Sciatic nerve (tissue), 2 donors: ENCODE data around the gene BRCA1. TPM values are rescaled to one million over a fixed set of nuclear protein-coding genes. Genes with fewer than 3 reads are reported as not detected.
"Not testable (repeated sequence)": the region's sequence is repeated elsewhere in the genome, so short reads cannot be mapped to it uniquely, and the experiment has no call there.

Source experiments
- ATAC-seq: fragments of 200-7000 bp; cut with Tn5 transposase; one replicate; pipeline ENCODE4 v1.9.1; 2020; ENCODE audit warnings: mild to moderate bottlenecking, moderate library complexity
- DNase-seq: peaks from one replicate; pipeline ENCODE4 v3.0.0-alpha.2; 2020; ENCODE audit warnings: low spot score
- intact Hi-C: fragments of 100-400 bp; cut with DNase I; formaldehyde crosslinking; loops from one replicate; pipeline ENCODE4 v1.14.2; 2022
- total RNA-seq: library from RNA; stranded (reverse); fragmentation: NEBNext Ultra II Directional; extraction: Animal tissue kit (Norgen Biotek cat#: 25700); gene quantifications from one replicate; pipeline ENCODE4 v1.2.1, GENCODE V29; 2021
- donor health status: DM: no; HTN: no; CAD: no.
- donor health status: DM: no; HTN: no; CAD: no.

The BRCA1 gene
- total RNA-seq, 1 donor from 2014 or later: 8.3 TPM

DNA sequence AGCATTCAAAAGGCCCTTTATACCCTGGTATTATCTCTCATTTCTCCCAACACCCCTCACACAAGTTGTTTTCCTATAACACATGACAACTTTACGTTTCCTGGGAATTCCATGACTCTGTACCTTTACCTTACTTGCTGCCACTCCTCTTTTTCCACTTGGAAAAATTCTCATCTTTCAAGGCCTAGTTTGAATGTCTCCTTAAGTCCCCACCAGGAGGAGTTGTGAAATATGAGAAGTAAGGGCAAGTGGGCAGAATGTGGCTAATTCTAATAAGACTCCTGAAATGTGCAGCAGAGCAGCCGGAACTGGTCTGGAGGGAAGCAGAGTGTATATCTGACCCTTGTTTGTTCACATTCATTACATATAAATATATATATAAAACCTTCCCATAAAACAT is 39.7 kb downstream of the BRCA1 start:
- ATAC-seq: no peak
- no peak for DNase-seq
- intact Hi-C loops: no loop called here

DNA sequence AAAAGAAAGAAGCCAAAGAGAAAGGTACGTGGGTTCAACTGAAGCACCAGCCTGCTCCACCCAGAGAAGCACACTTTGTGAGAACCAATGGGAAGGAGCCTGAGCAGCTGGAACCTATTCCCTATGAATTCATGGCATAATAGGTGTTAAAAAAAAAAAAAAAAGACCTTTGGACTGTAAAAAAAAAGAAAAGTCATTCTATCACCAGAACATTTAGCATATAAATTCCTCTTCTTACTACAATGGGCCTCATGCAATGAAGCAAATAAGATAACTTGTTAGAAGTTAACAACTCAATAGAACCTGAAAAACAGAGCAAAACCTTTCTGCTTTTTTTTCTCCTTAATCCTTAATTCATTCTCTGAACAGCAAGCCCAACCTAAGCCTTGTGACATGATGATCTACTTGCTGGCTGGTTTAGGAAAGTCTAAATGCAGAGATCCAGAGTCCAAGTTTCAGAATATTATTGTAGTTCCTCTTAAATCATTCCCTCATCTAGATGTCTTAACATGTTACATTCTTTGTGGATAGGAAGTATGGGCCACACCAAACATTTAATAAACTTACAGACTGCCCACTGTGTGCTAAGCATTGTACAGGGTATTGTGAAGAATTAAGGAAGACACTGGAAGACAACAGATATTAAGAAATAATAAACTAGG is 45.4 kb downstream of the BRCA1 start:
- DNase-seq: no peak
- intact Hi-C loops: loop anchor here (5.0 kb wide), 1 partner anchor 1233 kb away; no protein-coding TSS in a partner anchor
- no peak for ATAC-seq

DNA sequence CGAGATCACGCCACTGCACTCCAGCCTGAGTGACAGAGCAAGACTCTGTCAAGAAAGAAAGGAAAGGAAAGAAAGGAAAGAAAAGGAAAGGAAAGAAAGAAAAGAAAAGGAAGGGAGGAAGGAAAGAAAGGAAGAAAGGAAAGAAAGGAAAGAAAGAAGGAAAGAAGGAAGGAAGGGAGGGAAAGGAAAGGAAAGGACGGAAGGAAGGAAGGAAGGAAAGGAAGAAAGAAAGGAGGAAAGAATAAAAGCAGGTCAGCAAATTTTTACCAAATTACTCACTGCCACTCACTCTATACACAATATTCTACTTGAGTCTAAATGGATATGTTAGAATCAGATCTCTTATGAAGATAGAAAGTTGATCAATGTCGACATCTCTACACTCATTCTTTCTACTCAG is 50.3 kb downstream of the BRCA1 start:
- DNase-seq: no peak
- ATAC-seq: no peak
- intact Hi-C loops: loop anchor here (5.0 kb wide), 1 partner anchor 1237 kb away; no protein-coding TSS in a partner anchor

DNA sequence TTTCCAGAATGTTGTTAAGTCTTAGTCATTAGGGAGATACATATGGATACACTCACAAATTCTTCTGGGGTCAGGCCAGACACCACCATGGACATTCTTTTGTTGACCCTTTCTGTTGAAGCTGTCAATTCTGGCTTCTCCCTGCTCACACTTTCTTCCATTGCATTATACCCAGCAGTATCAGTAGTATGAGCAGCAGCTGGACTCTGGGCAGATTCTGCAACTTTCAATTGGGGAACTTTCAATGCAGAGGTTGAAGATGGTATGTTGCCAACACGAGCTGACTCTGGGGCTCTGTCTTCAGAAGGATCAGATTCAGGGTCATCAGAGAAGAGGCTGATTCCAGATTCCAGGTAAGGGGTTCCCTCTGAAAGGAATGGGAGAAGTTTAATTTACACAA is 54.3 kb downstream of the BRCA1 start:
- DNase-seq: no peak
- intact Hi-C loops: no loop called here
- ATAC-seq: no peak

DNA sequence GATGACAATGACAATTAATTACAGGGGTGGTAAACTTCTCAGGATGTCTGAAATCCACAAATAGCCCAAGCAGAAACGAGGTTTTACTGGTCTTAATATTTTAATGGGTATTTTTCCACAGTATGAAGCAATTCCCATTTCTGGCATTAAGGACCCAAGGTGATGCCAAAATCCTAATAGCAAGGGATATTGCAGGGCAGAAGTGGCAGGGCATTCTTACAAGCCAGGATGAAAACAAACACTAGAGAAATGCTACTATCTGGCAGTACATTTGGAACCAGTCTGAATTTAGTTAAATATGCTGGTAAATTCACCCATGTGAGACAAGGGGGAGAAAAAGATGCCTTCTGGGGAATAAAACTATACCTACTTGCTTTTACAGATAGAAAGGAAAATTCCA is 54.9 kb downstream of the BRCA1 start:
- DNase-seq: no peak
- intact Hi-C loops: no loop called here
- no peak for ATAC-seq

DNA sequence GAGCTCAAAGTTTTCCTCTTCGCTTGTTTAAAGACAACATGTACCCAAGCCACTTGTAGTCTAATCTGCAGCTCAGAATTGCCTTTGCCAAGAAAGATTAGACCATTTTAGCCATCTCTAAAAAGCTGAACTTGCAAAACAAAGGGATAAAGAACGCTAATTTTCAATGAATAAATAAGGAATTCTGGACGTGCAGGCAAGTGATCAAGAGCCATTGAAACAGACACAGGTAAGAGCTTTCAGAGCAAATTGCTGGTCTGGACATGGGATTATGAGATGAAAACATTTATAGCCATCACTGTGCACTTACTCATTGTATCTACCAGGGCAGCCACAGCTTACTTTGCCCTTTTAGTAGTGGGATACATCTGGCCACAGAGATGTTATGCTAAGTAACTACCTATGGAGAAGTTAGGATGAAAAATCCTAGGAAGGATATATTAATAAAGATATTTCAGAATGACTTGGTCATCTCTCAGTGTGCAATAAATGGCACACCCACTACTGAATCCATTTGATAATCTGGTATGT is 55.7 kb downstream of the BRCA1 start:
- DNase-seq: no peak
- intact Hi-C loops: no loop called here
- no peak for ATAC-seq

DNA sequence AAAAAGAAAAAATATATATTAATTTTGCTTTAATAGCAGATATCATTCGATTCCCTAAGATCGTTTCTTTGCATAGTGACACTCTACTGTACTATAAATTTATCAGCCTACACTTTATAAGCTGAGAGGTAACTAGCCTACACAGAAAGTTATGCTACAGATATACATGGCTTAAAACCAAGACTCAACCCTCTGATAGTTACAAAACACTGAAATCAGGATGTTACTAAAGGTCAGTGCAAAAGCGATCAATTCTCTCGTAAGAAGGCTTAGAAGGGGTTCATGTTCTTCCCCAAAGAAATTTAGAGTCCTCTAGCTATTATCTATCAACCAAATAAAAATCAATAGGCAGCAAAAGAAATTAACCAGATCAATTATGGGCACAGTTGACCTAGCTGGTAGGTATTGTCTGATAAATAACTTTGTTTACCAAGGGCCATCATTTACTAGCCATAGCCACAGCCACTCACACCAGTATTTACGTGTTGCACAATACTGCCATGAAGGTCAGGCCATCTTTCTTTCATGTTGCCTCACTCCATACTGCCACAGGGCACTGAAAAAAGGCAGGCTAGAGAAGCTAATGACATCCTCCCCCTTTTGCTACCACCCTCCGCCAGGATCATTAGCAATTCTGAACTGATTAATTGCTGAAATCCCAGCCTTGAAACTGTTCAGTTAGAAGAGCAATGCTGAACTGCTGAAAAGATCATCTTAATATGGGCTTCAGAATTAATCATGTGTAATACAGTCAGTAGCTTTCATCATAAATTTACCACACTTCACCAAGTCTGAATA is 56.4 kb downstream of the BRCA1 start:
- ATAC-seq: no peak
- DNase-seq: no peak
- intact Hi-C loops: no loop called here

DNA sequence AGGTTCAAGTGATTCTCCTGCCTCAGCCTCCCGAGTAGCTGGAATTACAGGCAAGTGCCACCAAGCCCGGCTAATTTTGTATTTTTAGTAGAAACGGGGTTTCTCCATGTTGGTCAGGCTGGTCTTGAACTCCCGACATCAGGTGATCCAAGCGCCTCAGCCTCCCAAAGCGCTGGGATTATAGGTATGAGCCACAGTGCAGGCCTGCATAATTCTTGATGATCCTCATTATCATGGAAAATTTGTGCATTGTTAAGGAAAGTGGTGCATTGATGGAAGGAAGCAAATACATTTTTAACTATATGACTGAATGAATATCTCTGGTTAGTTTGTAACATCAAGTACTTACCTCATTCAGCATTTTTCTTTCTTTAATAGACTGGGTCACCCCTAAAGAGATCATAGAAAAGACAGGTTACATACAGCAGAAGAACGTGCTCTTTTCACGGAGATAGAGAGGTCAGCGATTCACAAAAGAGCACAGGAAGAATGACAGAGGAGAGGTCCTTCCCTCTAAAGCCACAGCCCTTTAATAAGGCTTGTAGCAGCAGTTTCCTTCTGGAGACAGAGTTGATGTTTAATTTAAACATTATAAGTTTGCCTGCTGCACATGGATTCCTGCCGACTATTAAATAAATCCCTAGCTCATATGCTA is 62.1 kb downstream of the BRCA1 start:
- DNase-seq (no peak), ATAC-seq (no peak)
- intact Hi-C loops: no loop called here

DNA sequence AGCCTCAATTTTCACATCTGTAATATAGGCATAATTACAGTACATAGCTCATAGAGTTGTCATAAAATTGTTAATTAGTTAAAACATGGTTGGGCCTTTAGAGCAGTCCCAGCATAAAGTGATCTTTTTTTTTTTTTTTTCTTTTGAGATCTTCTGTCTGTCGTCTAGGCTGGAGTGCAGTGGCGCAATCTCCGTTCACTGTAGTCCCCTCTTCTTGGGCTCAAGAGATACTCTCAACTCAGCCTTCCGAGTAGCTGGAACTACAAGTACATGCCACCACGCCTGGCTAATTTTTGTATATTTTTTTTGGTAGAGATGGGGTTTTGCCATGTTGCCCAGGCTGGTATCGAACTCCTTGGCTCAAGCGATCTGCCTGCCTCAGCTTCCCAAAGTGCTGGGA is 69.1 kb downstream of the BRCA1 start:
- no peak for DNase-seq
- no peak for ATAC-seq
- intact Hi-C loops: no loop called here

DNA sequence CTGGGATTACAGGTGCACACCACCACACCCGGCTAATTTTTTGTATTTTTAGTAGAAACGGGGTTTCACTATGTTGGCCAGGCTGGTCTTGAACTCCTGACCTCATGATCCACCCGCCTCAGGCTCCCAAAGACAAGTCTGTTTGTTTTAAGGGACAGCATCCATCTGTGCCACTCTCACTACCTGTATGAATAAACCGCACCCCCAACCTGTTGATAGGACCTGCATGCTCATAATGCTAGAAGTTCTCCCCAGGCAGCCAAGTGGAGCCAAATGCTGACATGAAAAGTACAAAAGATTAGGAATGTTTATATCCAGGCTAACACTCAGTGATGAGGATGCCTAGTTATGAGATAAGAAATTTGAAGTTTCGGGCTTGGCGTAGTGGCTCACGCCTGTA is 72.2 kb downstream of the BRCA1 start:
- ATAC-seq, DNase-seq, intact Hi-C loops: not testable (repeated sequence)

DNA sequence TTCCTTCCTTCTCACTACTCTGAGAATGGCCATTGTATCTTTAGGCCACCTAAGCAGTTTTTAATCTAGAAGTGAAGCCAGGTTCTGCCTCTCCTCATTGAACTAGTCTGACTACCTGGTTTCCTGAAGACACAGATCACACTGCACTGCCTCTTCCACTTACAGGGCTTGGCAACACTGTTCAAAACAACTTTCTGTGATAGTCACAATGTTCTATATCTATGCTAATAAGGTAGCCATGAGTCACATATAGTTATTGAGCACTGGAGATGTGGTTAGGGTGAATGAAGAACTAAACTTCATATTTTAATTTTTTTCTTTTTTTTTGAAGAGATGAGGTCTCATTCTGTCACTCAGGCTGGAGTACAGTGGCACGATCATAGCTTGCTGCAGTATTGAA is 73.2 kb downstream of the BRCA1 start:
- DNase-seq: no peak
- intact Hi-C loops: no loop called here

DNA sequence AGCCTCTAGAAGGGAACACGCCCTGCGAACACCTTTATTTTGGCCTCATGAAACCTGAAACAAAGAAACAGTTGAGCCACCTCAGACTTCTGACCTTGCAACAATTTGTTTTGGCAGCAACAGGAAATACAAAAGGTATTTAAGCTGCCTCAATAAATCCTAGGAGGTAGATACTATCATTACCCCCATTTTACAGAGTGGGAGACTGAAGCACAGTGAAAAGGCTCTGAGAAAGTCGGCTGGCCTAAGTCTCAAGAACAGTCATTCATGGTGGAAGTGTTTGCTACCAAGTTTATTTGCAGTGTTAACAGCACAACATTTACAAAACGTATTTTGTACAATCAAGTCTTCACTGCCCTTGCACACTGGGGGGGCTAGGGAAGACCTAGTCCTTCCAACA is 81.1 kb downstream of the BRCA1 start:
- DNase-seq (no peak), ATAC-seq (no peak)
- intact Hi-C loops: no loop called here

More for the DNA sequence above, 73.2 kb downstream of the BRCA1 start:
- ATAC-seq: no peak

DNA sequence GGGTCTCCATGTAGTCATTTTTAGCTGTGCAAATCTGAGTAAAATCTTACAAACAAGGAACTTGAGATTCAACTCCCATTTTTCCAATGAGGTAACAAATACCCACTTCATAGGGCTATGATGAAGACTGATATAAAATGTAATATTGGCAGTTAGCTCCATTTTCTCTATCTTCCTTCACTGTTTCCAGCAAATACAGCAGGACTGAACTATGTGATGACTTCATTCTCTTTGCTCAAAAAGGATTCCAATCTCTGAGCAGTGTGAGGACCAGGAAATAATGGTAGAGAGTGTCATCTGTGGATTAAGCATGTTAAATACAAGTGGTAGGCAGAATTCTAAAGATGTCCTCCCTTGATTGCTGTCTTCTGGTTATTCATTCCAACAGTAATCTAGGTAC is 81.9 kb downstream of the BRCA1 start:
- DNase-seq (no peak), ATAC-seq (no peak)
- intact Hi-C loops: no loop called here

DNA sequence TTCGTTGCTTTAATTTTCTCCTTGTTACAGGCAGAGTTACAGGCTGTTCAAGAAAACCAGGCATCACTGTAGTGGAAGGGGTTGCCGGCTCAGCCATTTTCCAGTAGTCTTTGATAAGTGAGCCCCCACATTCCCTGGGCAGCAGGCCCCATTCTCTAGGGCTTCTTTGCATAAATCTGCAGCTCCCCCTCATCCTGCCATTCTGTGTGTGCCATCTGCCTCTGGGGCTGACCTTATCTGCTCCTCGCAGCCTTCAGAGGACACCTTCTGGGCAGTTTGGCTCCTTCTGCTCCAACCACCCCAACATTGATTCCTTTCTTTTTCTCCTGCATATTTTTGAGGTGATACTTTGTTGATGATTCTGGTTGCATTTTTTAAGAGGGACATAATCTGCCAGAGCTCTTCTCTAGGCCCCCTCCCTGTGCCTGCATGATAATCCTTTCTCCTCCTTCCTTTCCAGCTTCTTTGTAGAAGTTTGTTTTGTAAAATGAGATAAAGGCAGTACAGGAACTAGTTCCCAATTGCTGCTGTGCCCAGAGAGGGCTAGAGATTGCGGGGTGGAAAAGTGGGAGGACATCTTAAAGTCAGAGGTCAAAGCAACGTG is 83.0 kb downstream of the BRCA1 start:
- no peak for DNase-seq
- intact Hi-C loops: no loop called here

DNA sequence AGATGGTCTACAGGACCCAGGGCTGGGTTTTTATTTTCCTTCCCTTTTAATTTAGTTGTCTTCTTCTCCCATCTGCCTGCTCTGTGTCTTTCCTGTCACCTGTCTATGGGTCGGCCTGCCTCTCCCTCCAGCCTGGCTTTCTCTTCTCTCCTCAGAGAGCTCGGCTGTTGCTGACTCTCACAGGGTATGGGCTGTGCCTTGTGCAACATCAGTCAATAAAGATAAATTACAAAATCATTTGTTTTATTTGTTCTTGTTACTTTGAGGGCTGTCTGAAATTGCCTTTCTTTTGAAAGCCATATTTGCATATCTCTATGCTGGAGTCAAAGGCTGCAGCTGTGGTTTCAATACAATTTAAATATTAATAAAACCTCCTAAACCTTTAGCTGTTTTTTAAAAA is 84.5 kb downstream of the BRCA1 start:
- ATAC-seq (no peak), DNase-seq (no peak)
- intact Hi-C loops: no loop called here

More for the DNA sequence above, 83.0 kb downstream of the BRCA1 start:
- no peak for ATAC-seq

DNA sequence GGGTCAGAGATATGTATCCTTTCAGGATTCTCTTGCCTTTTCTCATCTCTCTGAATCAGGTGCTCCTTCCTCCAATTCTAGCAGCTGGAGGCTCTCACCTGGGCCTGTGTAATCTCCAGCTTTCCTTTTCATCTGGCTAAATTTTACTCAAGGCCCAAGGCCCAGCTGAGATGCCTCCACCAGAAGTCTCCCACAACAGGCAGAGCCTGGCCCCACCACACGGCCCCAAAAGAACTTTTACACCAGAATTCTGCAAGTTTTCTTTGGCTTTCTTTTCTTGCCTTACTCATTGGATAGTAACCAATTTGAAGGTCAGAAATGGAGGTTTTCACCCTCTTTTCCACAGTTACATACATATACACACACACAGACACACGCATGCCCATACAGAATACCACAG is 85.5 kb downstream of the BRCA1 start:
- intact Hi-C loops: no loop called here
- DNase-seq (no peak), ATAC-seq (no peak)

DNA sequence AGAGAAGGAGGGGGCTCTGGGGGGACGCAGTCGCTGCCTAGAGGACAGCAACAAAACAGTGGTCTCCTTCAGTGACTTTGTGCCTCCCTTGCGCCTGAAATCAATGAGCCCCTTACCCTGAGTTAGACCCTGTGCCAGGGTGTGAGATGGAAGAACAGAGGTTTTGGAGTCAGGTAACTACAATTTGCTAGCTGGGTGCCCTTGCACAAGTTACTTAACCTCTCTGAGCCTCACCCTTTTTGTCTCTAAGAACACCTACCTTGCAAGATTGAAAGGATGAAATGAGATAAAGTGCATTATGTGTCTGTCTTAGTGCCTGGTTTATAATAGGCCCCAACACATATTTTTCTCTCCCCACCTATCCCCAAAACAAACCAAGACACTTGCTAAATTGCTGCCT is 90.3 kb downstream of the BRCA1 start:
- DNase-seq (no peak), ATAC-seq (no peak)
- intact Hi-C loops: no loop called here

DNA sequence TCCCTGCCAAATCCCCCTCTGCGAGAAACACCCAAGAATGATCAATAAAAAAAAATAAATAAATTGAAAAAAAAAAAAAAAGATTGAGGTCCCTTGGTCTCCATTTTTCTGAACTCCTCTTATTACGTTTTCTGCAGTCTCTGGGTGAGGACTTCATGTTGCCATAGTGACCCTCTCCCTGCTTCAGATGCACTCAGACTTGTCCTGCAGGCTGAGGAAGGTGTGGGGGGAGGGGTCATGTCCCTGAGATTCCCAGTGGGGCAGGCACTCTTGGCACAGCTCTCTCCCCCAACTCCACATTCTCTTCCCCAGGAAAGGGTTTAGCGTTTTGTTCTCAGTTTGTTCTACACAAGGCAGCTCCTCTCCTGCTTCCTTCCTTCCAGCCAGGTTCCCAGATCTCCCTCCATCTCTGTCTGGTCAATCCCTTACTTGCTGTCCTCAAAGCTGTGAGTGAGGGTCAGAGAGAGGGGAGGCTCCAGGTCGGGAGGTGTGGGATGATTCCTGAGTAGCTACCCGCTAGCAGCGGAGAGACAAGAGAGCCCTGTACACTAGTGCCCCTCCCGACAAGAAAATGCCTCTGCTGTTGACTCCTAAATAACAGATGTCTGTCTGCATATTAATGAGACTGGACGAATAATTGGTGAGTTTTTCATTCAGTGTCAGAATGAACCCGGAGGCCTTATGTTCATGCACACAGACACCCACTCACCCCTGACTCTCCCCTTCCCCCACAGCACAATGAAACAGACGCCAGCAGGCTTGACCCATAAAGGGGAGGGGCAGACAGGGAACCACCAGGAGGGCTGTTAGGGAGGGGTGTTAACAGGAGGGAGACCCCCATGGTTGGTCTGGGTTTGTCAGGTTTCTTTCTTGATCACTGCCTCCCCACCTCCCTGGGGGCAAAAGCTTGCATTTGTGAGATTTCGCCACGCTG is 90.9 kb downstream of the BRCA1 start:
- ATAC-seq: no peak
- DNase-seq: no peak
- intact Hi-C loops: no loop called here
